GM18508 (cell line): ENCODE results near the gene DNAAF8.

Source experiments
- ATAC-seq: cut with Tn5 transposase; IDR thresholded peaks from one replicate; pipeline ENCODE4 v1.9.1; 2021; ENCODE audit warnings: moderate number of reproducible peaks; ENCODE audit not compliant: insufficient read depth, unreplicated experiment

The DNAAF8 gene

DNA sequence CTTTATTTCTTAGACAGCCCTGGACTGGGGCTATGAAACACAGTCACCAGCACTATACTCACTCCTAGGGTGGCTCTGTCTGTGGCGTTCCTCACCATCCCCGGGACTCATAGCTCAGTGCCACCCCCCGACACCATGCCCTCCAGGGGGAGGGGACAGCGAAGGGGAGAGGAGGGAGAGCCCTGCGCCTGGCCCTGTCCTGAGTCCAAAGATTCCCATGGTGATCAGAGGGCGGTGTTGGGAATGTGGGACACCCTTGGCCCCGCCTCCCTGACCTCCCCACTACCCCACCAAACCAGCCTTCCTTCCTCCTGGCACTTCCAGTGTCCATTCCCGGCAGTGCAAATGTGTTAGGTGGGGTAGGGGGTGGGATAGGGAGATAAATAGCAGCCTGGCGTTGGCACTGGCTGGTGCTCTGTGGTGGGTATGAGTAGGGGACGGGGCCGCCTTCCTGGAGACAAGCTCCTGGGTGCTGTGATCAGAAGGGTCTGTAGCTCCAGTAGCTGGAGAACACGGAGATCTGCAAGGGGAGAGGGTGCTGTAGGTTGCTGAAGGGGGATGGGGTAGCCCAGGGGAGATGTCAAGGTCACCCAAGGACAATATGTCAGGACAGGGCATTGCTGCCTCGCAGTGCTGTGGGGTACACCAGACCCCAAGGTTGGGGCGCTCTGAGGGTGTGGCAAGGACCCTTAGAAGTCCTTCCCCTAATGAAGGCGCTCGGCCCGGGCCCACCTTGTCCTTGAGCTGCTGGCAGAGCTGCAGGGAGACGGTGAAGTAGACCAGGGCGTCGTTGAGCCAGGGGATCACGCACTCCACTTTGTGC is 62.9 kb downstream of the DNAAF8 start:
- no peak for ATAC-seq

DNA sequence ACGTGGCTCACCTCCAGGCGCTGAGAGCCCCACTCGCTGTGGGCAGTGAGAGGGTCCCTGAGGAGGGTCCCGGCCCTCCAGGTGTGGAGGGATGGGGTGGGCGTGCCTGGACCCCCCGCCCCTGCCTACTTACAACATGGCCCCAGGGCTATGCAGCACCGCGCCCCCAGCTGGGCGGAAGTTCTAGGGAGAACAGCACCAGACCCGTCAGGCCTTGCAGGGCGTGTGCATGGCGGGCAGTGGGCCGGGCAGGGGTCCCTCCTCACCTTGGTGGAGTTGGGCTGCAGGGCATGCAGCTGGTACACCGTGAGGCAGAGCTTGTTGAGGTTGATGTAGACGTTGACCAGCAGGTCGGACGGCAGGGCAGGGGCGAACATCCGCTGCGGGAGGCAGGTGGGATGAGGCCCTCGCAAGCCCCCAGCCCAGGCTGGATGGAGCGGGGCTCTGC is 63.5 kb downstream of the DNAAF8 start:
- no peak for ATAC-seq

- ATAC-seq: no peak
These were observed 64.1 kb downstream of the DNAAF8 start for GRCh38 chr16:4798456-4798855.
